ENCODE data around the gene C16orf86.
"Not testable (repeated sequence)": the region's sequence is repeated elsewhere in the genome, so short reads cannot be mapped to it uniquely, and the experiment has no call there.

The C16orf86 gene

DNA sequence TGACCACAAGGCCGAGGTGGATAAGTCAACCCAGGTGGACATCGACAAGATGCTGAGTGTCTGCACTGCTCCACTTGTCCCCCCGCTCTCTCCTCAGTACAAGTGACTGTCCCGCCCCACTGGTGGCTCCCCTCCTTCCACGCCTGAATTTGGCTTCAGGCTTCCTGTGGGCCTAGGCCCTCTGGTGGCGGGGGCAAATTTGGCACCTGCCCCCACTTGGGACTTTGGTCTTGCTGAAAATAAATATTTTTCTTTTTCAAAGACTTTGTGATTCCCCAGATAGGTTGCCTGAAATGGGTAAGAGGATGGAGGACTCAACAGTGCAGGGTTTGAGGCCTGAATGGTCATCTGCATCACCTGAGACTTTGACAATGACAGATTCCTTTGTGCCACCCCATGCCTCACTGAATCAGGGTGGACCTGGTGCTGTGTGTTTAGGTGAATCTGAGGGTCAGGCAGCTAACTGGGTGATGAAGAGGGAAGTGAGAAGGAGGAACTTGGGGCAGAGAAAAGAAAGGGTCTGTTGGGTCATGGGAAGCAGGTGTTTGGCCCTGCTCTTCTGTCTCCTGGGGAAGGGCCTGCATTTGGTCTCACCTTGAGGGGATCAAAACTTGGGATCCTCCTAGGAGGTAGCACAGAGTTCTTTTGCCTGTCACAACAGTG is 2.0 kb downstream of the C16orf86 start:
- no peak for DNase-seq

DNA sequence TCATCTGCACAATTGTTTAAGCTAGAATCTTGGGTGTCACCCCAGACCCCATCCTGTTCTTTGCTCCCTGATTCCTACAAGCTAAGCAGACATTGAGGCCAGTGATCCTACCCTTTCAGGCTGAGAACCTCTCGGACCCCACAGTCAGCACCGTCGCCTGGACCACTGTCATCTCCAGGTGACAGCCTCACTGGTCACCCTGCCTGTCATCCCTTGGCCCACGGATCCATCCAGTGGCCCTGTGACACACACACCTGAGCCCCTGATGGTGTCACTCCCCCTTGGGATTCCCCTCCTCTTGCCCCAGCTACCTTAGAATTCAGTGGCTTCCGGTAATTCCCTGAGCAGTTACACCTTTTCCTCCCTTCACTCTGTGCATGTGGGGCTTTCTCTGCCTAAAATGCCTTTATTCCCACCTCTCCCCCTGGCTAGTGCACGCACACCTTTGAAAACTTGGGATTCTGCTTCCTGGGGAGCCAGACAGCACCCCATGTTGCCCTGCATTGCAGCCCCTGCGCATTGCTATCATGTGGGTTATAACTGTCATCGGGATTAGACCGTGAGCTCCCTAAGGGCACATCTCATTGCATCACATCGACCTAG is 3.0 kb downstream of the C16orf86 start:
- no peak for DNase-seq

DNA sequence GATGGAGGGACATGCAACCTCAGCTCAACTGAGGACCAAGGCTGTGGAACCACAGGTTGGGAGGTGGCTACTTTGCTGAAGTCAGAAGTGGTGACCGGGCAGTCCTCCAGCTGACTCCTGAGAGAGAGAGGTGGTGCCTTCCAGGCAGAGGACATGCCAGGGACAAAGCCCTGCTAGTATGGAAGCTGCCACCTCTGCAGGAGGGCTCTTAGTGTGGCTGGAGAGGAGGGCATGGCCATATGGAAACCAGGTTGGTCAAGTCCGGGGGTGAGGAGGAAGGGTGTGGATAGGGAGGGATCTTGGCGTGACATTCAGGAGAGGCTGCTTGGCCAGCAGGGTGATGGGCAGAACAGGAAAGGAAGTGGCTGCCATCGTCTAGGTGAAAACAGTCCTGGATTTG is 5.7 kb downstream of the C16orf86 start:
- no peak for DNase-seq

DNA sequence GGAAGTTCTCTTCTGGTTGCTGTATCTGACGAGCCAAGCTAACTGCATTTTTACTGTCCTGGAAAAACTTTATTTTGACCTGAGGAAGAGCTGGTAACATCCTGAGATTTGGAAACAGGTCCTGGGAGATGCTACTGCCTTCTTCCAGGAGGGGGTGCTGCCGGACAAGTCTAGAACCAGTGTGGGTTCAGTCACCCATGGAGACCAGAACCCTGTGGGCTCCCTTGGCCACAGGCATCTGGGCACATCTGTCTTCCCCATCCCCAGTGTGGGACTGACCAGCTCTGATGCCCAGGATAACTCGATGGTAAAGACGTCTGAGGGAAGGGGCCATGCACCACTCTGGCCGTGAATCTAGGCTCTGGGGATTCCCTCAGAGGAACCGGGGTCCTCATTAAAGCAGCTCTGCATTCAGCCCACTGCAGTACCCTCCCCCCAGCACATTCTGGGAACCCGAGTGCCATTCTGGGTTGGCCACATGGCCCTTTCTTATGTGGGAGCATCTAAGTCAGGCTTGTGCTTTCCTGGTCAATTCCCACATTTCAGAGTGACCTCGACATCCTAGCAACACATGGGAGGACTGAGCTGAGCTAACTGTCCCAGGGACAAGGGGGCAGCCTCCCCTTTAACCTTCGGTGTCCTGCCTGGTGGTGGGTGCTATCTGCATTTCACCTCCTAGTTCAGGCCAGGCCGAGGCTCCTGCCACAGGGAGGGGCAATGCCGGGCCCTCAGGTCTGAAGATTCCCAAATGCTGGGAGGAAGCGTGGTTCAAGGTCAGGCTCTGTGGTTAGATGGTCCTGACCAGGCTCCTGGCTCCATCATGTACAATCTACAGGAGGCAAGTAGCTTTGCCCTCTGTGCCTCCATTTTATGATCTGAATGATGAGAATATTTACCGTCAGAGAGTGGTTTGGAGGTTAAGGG is 6.4 kb downstream of the C16orf86 start:
- DNase-seq: peak in 1 of 2 donors; percentile 16

DNA sequence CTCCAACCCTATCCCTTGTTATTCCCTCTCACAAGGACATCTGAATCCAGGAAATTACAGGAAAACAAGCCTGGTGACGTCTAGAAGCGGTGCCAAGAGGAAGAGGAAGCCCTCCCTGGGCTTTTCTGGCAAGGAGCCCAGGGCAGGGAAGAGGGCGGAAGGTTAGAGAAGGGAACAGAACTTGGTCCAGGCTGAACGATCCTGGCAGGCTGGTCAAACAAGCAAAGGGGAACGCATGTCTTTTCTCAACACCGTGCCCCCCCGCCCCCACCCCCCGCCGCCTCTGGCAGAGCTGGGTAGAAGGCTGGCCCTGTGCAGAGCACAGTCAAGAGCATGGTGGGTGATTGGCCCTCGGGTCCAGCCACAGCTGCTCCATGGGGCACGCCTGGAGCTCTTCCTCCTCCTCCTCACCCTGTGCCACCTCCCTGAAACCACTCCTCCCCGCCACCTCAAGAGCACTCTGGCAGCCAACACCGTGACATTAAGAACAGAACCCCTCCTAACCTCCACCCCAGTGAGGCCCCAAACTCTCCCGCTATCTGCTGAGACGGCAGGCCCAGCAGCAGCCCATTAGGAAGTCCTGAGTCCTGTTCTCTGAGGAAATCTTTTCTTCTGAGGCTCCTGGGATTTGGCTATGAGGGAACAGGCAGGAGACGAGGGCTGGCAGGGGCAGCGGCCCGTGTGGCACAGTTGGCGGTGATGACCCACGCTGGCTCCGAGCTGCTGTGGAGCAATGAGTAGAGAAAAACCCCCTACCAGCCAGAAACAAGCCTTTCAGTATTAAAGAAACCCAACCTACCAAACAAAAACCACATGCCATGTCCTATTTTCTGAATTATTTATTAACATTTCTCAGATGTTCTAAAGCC is 7.3 kb downstream of the C16orf86 start:
- peak; percentile 34 to 47 for DNase-seq

DNA sequence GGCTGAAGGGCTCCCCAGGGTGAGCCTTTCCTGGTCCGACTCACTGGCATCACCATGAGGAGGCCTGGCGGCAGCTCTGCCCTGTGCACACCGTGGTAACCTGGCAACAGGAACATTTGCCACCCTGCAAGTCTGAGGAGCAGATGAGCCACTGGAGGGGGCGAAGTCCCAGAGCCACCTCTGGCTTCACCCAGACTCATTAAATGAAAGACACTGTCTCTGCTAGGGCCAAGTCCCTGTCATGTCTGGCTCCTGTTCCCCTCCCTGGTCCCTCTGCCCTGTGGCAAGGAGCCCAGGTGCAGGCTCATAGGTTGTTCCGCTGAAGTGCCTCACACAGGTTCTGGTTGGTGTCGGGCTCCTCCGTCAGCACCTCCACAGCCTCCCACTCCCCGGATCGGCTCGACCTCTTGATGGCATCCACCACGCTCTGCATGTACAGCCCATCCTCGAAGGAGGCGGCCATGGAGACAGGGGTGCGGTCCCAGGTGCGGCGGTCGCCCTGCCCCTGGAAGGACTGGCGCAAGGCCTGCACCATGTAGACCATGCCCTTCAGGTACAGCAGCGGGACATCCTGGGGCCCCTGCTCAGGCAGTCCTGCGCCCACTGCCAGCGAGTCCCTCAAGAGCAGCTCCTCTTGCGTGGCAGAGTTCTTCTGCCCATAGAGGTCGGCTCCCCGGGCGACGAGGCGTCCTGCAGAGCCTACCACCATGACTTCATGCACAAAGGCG is 8.4 kb downstream of the C16orf86 start:
- DNase-seq: no peak

DNA sequence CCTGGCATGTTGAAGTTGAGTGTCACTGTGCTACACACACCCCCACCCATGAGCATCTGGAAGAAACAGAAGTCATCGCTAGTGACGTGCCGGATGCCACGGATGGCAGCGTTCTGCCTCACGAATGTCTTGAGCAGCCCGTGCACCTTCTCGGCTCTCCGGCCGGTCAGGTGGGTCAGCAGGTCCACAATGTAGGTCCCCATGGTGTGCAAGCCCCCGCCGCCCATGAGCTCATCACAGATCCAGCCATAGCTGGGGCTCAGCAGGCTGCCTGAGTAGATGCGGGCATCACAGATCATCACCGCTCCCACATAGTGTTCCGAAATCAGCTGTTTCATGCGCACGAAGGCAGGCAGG is 8.9 kb downstream of the C16orf86 start:
- DNase-seq: no peak

DNA sequence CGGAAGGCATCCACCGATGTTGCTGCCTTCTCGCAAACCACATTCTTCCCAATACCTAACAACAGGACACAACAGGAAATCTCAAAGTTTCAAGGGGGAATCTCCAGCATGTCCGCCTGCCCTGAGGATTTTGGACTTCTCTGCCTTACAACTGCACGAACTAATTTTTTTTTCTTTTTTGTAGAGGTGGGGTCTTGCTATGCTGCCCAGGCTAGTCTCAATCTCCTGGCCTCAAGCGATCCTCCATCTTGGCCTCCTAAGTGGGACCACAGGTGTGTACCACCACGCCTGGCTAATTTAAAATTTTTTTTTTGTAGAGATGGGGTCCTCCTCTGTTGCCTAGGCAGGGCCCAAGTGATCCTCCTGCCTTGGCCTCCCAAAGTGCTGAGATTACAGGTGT is 9.4 kb downstream of the C16orf86 start:
- DNase-seq: no peak

DNA sequence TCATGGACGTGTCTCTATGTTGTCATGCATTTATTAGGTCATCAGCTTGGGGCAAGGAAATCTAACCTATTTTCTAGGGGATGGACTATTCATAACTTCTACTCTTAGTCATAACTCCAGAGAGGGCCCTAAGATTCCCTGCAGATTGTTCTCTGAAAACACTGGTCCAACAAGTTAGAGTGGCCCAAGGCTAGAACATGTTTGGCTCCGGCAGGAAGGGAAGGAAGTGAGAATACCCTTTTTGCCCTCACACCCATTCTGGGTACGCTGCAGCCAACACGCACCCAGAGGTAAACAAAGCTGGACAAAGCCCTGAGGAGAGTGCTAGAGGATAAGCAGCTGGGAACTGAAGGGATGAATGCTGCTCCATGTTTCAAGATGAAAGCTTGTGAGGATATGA is 9.9 kb downstream of the C16orf86 start:
- no peak for DNase-seq

DNA sequence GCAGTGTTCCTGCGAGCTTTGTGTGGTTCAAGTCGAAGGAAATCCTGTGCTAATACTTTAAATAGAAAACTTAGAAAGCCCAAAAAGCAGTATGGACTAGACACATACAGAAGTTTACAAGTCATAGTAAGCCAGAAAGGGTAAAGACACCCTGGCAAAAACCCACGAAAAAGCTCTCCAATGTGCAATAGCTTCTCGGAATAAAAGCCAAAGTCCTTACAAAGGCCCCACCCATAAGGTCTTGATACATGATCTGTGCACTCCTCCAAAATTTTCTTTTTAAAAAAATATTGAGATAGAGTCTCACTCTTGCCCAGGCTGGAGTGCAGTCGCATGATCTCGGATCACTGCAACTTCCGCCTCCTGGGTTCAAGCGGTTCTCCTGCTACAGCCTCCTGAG is 10.3 kb downstream of the C16orf86 start:
- no peak for DNase-seq

DNA sequence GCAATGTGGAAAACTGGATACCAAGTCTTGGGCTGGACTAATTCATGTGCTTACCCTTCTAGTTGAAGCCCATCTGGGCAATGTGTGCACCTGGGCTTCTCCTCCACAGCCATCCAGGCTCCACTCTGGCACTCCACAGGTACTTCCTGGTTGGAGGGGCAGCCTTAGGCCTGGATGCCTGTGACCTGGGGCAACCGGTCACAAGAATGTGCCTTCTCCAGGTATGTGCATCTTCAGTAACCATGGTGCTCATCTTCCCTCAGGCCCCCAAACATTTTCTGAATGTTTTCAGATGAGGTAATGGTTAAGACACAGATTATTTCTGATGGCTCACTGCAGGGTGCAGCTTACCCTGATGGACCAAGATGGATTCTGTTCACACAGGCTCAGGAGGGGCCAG is 11.1 kb downstream of the C16orf86 start:
- DNase-seq: no peak

DNA sequence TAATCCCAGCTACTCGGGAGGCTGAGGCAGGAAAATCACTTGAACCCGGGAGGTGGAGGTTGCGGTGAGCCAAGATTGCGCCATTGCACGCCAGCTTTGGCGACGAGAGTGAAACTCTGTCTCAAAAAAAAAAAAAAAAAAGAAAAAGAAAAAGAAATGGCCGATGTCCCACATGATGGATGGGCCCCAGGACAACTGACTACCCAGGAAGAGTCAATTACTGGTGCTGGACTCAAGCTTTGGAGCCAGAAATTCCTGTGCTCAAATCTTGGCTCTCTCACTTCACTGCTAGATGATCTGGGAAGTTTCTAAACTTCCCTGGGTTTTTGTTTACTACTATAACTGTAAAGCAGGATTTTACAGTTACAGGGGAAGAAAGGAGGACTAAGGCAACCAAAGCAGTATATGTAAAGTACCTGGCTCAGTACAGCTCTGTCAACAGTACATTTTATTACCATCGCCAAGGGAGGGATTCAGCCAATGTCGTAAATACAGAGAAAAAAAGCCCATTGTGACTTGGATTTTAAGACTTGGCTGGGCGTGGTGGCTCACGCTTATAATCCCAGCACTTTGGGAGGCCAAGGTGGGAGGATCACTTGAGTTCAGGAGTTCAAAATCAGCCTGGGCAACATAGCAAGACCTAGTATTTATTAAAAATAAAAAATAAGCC is 11.9 kb downstream of the C16orf86 start:
- no peak for DNase-seq

DNA sequence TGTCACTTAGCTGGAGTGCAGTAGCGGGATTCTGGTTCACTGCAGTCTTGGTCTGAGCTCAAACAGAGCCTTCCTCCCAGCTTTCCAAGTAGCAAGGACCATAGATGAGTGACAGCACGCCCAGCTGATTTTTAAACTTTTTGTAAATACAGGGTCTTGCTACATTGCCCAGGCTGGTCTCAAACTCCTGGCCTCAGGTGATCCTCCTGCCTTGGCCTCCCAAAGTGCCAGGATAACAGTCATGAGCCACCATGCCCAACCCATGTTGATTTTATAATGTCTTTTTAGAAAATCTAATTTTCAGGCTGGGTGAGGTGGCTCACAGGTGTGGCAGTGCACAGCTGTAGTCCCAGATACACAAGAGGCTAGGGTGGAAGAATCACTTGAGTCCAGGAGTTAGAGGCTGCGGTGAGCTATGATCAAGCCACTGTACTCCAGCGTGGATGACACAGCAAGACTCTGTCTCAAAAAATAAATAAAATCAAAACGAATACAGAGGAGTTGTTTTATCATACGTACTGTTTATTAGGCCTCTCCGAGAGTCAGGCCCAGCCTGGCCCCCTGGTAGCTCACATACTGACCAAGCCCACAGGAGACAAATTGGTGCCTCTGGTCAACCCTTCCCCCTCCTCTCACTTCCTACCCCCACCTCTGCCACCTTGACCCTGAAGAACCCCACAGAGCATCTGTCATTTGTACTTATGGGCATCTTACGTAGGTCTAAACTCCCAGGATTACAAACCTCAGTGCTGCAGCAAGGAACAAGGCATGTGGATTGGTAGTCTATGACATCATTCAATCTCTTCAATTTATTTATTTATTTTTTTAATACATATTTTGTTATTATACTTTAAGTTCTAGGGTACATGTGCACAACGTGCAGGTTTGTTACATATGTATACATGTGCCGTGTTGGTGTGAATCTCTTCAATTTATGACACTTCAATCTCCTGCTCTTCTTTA is 13.6 kb downstream of the C16orf86 start:
- DNase-seq: no peak

DNA sequence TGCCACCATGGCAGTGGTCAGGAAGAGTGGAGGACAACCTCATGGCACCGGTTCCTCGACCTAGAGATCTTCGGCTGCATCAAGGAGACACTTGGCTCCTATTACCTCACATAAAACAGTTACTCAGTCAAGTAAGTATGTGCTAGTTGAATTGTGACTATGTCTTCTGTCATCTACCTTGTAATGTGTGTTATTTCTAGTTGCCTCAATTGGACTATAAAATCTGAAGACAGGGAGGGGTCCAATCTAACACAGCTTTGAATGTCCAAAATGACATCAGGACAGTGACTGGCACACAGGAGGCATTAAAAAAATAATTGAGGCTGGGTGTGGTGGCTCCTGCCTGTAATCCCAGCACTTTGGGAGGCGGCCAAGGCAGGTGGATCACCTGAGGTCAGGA is 17.2 kb downstream of the C16orf86 start:
- no peak for DNase-seq

DNA sequence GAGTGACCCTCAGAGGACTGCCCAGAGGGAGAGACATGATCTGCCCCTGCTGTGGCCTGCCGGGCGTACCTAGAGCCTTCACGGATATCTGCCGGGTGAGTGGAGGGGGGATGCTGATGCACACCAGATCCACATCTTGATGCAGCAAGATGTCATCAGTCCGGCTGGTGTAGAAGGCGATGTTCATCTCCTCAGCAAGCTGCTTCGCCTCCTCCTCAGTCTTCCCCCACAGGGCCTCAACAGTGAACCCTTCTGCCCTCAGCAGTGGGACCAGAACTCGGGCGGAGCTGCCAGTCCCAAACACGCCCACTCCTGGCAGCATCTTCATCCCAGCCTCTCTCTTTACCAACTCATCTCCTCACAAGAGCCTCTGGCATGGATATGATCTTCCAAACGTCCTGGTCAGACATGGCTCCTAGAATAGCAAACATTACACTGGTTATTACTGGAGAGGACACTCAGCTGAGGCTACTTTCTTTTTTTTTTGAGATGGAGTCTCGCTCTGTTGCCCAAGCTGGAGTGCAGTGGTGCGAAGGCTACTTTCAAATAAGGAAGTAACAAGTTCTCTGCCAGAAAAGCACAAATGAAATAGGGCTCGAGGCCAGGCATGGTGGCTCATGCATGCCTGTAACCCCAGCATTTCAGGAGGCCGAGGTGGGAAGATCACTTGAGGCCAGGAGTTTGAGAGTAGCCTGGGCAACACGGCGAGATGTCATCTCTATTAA is 18.9 kb downstream of the C16orf86 start:
- DNase-seq: no peak

DNA sequence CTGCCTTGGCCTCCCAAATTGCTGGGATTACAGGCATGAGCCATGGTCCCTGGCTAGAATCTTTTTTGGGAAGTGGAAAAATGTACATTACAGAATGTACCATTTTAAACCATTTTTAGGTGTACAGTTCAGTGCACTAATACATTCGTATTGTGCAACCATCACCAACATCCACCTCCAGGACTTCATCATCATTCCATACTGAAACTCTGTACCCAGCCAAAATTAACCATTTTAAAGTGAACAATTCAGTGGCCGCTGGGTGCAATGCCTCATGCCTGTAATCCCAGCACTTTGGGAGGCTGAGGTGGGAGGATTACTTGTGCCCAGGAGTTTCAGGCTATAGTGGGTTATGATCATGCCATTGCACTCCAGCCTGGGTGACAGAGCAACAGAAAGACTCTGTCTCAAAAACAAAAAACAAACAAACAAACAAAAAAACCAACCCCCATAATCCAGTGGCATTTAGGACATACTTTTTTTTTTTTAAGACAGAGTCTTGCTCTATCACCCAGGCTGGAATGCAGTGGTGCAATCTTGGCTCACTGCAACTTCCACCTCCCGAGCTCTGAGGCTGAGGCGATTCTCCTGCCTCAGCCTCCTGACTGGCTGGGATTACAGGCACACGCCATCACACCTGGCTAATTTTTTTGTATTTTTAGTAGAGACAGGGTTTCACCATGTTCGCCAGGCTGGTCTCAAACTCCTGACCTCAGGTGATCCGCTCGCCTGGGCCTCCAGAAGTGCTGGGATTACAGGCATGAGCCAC is 27.1 kb downstream of the C16orf86 start:
- DNase-seq: not testable (repeated sequence)

DNA sequence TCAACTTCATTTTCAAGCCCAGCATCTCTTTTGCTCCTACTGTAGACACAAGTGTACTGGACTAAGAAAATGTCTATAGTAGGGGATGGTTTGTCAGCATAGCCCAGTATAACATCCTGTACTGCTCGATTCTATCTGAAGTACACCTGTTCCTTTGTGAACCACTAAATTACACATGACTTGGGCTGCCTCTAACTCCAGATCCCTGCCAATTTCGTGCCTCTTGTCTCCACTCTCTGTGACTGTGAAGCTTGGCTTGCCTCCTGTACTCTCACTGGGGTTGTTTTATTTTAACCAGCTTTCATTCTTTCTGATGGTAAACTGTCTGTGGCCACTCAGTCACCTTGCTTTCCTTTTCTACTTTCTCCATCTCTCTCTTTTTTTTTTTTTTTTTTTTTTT is 28.0 kb downstream of the C16orf86 start:
- no peak for DNase-seq

DNA sequence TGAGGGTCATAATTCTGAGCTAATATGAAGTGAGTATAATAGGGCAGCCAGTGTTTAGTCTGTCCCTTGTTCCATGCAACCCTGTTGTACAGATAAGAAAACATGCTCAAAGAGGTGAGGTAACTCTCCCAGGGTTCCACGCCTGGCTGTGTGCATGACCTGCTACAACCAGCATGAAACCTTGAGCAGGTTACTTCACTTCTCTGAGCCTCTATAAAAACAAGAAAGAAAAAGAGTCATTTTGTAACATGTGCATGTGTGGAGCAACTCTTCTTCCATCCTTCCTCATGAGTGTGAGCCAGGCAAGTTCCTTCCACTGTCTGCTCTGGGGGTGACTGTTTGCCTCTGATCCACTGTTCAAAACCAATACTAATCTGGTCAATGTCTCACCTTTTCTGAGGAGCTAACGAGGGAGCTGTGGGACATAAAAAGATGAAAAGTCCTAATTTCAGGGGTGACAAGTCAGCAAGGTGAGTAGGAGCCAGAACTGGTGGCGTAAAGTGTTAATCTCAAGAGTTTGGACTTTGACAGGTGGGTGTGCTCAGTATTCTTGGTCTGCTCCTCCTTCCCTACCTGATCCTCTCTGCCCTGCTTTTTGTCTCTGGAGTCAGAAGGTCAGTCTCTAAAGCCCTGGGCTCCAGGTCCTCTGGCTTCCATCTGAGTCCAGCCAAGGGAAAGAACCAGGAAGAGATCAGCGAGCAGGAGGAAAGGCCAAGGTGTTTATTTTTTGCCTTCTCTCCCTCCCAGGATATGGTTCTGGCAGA is 31.0 kb downstream of the C16orf86 start:
- no peak for DNase-seq
